GM12891 (cell line): ENCODE data around the gene ARGLU1.

Experiments used
- DNase-seq: peaks from one replicate; pipeline ENCODE4 v3.0.0; 2011; ENCODE audit warnings: low spot score; ENCODE audit not compliant: insufficient read length
- FAIRE-seq: peaks from 2 replicates; lab custom pipeline; 2011; peaks lifted over from hg19 to GRCh38; lab: Jason Lieb, UNC
- PAX5 ChIP-seq: IDR thresholded peaks from 2 replicates; pipeline ENCODE4 v1.6.1; 2011; ENCODE audit warnings: low read length, moderate library complexity, mild to moderate bottlenecking; ENCODE audit not compliant: insufficient read depth, severe bottlenecking
- POLR2A ChIP-seq: IDR thresholded peaks from 2 replicates; pipeline ENCODE4 v1.6.1; 2011; ENCODE audit warnings: low read depth, low read length, control low read depth
- POLR2AphosphoS5 ChIP-seq: IDR thresholded peaks from 2 replicates; pipeline ENCODE4 v1.6.1; 2011; ENCODE audit warnings: low read depth, low read length, control low read depth
- POU2F2 ChIP-seq: IDR thresholded peaks from 2 replicates; pipeline ENCODE4 v1.6.1; 2011; ENCODE audit warnings: low read depth, mild to moderate bottlenecking, control low read depth, low read length, moderate library complexity
- SPI1 ChIP-seq: IDR thresholded peaks from 2 replicates; pipeline ENCODE4 v1.6.1; 2011; ENCODE audit warnings: low read depth, low read length, control low read depth
- TAF1 ChIP-seq: IDR thresholded peaks from 2 replicates; pipeline ENCODE4 v1.6.1; 2011; ENCODE audit warnings: low read depth, low read length, control low read depth

The ARGLU1 gene

DNA sequence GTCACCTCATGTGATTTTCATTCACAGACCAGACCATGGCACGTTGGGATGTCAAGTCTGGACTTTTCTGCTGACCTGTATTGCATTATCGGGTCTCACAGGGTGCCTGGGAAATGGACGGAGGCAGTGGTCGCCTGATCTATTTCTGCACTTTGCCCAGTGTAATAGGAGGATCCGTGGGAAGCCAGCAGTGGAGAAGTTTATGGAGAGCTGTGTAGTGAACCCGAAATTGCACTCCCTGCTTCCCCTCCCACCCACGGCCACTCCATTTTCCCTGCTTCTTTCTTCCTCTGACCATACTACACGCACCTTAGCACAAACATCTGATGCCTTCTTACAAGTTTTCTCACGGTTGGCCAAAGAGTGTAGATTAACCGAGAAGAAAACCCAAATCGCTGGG lies 49.4 kb downstream of the ARGLU1 start:
- FAIRE-seq (no peak), DNase-seq (no peak)
- TF ChIP-seq PAX5 = no peak
- TF ChIP-seq POU2F2 = no peak
- no peak for TF ChIP-seq TAF1
- TF ChIP-seq SPI1 = no peak
- no peak for TF ChIP-seq POLR2A
- no peak for TF ChIP-seq POLR2AphosphoS5

DNA sequence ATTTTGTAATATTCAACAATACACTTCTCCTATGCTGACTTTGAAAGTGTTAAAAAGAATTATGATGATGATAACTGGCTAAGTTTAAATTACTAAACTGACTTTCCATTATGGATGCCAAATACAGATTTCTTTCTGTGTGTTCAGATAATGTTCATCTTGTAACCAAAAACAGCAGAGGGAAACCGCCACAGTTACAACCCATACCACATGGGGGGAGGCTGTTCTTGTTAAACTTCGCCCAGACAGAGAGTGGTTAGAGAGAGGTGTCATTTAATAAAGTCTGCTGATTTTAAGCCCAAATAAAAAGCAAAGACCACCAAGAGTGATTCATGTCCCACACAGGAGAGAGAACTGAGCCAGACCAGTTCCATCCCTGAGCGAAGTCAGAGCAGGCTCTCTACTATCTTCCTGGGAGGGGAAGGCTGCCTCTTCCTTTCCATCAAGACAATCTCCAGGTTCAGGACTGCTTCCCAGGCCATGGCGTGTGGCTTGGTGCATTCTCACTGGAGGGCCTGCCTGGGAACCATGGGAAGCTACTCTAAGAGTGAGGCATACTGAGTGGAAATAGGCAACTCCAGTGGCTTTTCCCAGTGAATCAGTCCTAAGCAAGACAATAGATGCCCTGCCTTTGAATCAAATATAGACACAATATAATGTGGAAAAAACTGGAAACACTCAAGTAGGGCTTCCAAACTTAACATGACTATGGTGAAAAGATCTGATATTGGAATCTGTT lies 50.7 kb downstream of the ARGLU1 start:
- FAIRE-seq (no peak), DNase-seq (no peak)
- TF ChIP-seq POLR2A (no peak), PAX5 (no peak), POLR2AphosphoS5 (no peak), TAF1 (no peak), SPI1 (no peak), POU2F2 (no peak)

DNA sequence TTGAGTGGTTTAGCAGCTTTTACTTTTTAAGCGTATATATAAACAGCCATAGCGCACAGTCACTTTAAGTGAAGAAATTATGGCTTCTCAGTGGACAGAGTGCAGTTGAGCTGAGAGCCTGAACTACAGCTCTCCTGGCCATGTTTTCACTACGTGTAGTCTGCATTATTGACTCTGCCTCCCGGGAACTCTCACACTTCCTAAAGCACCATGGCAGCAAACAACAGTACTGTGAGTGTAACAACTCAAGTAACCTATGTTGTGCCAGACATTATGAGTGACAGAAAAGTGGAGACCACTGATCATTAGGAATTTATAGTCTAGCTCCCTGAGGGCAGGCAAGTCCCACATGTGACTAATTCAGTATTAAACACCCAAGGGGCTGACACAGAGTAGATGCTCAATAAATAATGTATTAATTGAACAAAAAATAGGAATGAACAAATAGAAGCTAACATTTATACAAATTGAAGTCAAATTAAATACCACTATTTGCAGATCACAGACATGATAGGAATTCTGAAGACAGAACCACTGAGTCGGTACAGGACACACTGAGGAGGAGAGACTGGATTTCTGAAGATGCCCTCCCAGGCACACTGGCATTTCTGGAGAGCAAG lies 52.2 kb downstream of the ARGLU1 start:
- DNase-seq (no peak), FAIRE-seq (no peak)
- no peak for TF ChIP-seq POLR2A
- TF ChIP-seq TAF1 = no peak
- TF ChIP-seq PAX5 = no peak
- TF ChIP-seq SPI1 = no peak
- no peak for TF ChIP-seq POU2F2
- no peak for TF ChIP-seq POLR2AphosphoS5

DNA sequence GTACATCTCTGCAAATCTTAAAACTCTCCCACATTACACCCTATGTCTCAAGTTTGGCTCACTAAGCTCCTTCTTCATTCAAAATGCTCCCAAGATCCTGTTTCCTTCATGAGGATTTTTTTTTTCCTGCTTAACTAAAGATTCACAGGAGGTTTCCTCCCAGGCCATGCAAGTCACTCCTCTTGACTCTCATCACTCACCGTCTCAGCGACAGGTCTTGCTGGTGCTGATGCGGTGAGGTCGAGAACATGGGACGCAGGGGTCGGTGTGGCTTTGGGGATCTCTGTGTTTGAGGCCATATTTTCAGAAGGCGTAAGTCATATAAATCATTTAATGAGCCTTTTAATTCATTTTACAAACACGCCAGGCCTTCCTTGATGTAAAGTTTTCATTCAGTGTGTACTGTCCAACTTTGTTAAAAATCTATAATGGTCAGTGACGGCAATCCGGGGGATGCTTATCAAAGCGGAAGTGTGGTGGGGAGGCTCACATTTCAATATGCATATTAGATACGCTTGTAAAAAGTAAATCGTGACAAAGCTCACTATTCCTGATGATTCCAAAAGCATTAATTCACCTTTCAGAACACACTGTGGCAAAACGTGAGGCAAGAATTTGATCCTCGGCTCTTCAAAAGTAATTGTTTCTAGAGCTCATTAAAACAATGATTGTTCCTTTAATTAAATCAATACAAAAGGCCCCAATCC lies 52.9 kb downstream of the ARGLU1 start:
- TF ChIP-seq SPI1 = no peak
- TF ChIP-seq PAX5 = no peak
- TF ChIP-seq POLR2A = no peak
- TF ChIP-seq POU2F2 = no peak
- no peak for TF ChIP-seq TAF1
- TF ChIP-seq POLR2AphosphoS5 = no peak
- no peak for FAIRE-seq
- no peak for DNase-seq

DNA sequence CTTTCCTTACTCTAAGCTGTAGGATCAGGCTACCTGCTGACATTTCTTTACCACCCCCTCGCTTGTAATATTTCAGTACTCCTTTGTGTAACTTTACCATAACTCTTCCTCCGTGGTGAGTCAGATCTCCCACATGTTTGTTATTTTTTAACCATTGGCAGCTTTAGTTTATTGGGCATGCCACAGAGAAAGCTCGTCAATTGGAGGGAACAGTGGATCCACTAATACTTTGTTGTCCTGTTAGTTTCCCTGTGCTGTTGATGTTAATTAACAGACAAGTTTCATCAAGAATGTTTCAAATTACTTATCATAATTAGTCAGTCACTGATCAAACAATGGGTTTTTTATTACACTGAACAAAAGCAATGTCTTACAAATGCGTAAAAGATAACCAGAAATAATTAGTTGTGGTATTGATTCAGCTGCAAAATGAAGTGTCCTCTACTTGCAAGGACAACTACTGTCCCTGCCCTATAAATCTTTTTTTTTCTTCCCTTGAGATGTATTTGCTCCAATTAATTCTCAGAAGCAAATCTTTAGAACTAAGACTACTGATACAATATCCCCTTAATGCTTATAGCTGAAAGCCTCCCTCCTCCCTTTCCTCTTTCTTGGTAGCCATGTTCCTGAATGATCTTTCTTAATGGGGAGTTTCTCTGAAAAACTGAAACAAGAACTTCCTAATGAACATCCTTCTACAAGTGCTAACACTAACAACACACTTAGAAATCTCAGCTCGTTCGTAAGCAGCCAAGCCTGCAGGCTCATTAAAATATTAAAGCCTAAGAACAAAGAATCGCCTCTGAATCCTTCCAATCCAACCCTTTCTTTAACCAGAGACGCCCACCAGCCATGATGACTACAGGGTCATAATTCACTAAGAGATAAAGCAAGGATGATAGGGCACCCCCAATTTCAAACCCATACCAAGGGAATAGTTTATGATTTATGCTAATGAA lies 54.6 kb downstream of the ARGLU1 start:
- TF ChIP-seq SPI1 (no peak), POU2F2 (no peak), PAX5 (no peak), POLR2A (no peak), POLR2AphosphoS5 (no peak), TAF1 (no peak)
- no peak for FAIRE-seq
- DNase-seq = no peak

DNA sequence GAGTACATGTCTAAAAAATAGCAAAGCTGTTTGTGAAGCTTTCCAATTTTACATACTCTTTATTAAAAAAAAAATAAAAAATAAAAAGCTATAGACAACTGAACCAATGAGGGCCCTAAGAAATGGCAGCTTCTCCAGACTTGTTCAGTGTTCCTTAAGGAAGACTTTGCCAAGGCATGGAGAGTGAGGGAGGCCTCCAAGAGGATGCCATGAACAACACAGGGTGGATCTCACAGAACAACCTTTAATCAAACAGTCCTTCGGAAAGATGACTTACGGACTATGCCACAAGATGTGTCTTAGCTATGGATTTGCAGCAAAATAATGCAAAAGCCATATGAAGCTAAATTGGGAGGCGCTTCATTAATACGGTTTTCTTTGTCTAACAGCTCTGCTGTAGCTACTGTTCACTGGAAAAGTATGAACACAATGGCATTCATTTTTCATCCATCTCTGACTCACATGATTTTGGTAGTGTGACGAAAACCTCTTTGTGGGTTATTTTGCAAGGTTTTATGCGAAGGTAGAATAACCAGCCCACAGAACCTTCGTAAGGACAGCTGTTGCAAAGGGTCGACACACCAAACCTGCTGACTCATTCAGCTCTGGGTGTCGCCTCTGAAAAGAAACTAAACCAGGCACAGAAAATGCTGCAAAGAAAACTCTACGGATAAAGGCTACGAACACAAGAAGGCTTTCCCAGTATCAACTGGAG lies 60.2 kb downstream of the ARGLU1 start:
- TF ChIP-seq POU2F2 (no peak), TAF1 (no peak), PAX5 (no peak), POLR2AphosphoS5 (no peak), POLR2A (no peak), SPI1 (no peak)
- FAIRE-seq = no peak
- no peak for DNase-seq

DNA sequence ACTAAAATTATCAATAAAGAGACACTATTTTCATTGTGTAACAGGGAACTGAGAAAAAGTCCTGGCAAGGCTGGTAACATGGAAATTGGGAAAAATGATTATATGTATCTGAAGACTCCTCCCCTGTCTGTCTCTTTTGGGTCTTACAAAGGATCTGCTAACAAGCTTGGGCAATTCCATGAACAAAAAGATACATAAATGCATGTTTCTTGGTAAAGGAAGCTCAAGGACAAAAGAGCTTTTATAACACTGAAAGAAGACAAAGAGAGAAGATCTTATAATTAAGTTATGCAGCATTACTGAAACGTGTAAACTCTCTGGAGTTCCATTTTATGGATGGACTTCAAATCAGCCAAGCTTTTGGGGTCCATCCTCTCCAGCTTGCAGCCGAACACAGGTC lies 61.7 kb downstream of the ARGLU1 start:
- TF ChIP-seq TAF1 (no peak), SPI1 (no peak)
- FAIRE-seq (no peak), DNase-seq (no peak)

DNA sequence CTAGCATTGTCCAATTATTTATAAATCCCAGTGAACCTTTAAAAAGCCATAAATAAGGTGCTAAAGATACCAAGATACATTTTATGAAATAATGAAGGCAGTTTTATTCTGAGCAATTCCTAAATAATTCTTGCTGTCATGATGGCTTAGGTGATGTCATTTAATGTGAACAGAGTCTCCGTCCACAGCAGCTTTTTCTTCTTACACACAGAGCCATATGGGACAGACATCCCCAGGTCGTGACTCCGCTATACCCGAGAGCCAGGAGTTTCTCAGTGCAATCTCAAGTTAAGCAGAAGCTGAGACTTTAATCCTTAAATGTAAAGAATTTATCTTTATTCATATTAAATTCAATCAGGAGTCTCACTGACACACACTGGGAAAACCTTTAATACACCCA lies 62.2 kb downstream of the ARGLU1 start:
- no peak for FAIRE-seq
- TF ChIP-seq POLR2AphosphoS5 = no peak
- TF ChIP-seq PAX5 = no peak
- no peak for TF ChIP-seq POU2F2
- no peak for TF ChIP-seq SPI1
- no peak for TF ChIP-seq TAF1
- no peak for TF ChIP-seq POLR2A
- no peak for DNase-seq
